Urothelium cell line (cell line): Measurements from ENCODE around the gene MRPS10.

ENCODE experiments used
- DNase-seq: peaks from one replicate; pipeline ENCODE4 v3.0.0; 2011; ENCODE audit warnings: low spot score, mixed read lengths
- FAIRE-seq: peaks from 2 replicates; lab custom pipeline; 2011; peaks lifted over from hg19 to GRCh38; lab: Jason Lieb, UNC

The MRPS10 gene

GRCh38 chr6:42217519-42218367 lies at the start of gene MRPS10:
Gene MRPS10 (minus strand): TSS chr6:42217861. CDS start chr6:42217849, 12 bp downstream.
- DNase-seq (peak; percentile 94), FAIRE-seq (no peak)

GRCh38 chr6:42266538-42266937 lies 48.9 kb upstream of the MRPS10 start:
- FAIRE-seq (no peak), DNase-seq (no peak)

- DNase-seq (no peak), FAIRE-seq (no peak)
Measured at GRCh38 chr6:42264852-42265390, 47.3 kb upstream of the MRPS10 start.

GRCh38 chr6:42264162-42264851 lies 46.6 kb upstream of the MRPS10 start:
- DNase-seq (no peak), FAIRE-seq (no peak)

- DNase-seq: no peak
- FAIRE-seq: no peak
Measured at GRCh38 chr6:42263165-42263728, 45.6 kb upstream of the MRPS10 start.

- FAIRE-seq: no peak
- DNase-seq: peak; percentile 51
Measured at GRCh38 chr6:42260972-42261371, 43.3 kb upstream of the MRPS10 start.

- FAIRE-seq: no peak
- DNase-seq: peak; percentile 27
Measured at GRCh38 chr6:42260396-42260888, 42.8 kb upstream of the MRPS10 start.

- FAIRE-seq (no peak), DNase-seq (no peak)
Measured at GRCh38 chr6:42259841-42260395, 42.3 kb upstream of the MRPS10 start.

- FAIRE-seq (no peak), DNase-seq (no peak)
Measured at GRCh38 chr6:42259286-42259685, 41.6 kb upstream of the MRPS10 start.

GRCh38 chr6:42257614-42258013 lies 40.0 kb upstream of the MRPS10 start:
- no peak for FAIRE-seq
- no peak for DNase-seq

- no peak for FAIRE-seq
- no peak for DNase-seq
Measured at GRCh38 chr6:42257063-42257462, 39.4 kb upstream of the MRPS10 start.

- DNase-seq: no peak
- no peak for FAIRE-seq
Measured at GRCh38 chr6:42255050-42255449, 37.4 kb upstream of the MRPS10 start.

GRCh38 chr6:42254505-42254904 lies 36.8 kb upstream of the MRPS10 start:
- no peak for DNase-seq
- FAIRE-seq: no peak

- DNase-seq (peak; percentile 25), FAIRE-seq (no peak)
Measured at GRCh38 chr6:42251911-42252637, 34.4 kb upstream of the MRPS10 start.

GRCh38 chr6:42251500-42251899 lies 33.8 kb upstream of the MRPS10 start:
- FAIRE-seq (no peak), DNase-seq (no peak)

- DNase-seq (no peak), FAIRE-seq (no peak)
Measured at GRCh38 chr6:42250274-42250931, 32.7 kb upstream of the MRPS10 start.

- FAIRE-seq (no peak), DNase-seq (no peak)
Measured at GRCh38 chr6:42249279-42249678, 31.6 kb upstream of the MRPS10 start.

- no peak for FAIRE-seq
- DNase-seq: no peak
Measured at GRCh38 chr6:42243046-42243445, 25.4 kb upstream of the MRPS10 start.

- no peak for DNase-seq
- FAIRE-seq: no peak
Measured at GRCh38 chr6:42241915-42242314, 24.3 kb upstream of the MRPS10 start.
